ENCODE data around the gene NKG7. TPM values are rescaled to one million over a fixed set of nuclear protein-coding genes. Genes with fewer than 3 reads are reported as not detected.

The NKG7 gene
- total and polyA plus RNA-seq, 2 experiments from 2014 or later: not detected

GRCh38 chr19:51352783-51353360 is 19.6 kb downstream of the NKG7 start:
- H3K9me2 ChIP-seq (replicated peaks; ENCODE audit: insufficient read depth): no peaks in the 10 kb centered on the region
- H2AFZ ChIP-seq: no peak overlapping the region
- H3K27ac ChIP-seq: no peak overlapping the region
- no peaks in the 10 kb centered on the region for H3K9me3 ChIP-seq (ENCODE audit: low read depth)
- 91% methylated on average over 15 of the region's 16 CpGs for WGBS (ENCODE audit: low lambda C conversion rate, missing lambda C conversion rate)
- H4K20me1 ChIP-seq (ENCODE audit: insufficient read depth, poor library complexity, severe bottlenecking): no peaks in the 10 kb centered on the region
- H3K4me2 ChIP-seq: no peak overlapping the region
- no peak for DNase-seq (ENCODE audit: low spot score)
- H3K27me3 ChIP-seq: no peaks in the 10 kb centered on the region
- H3K4me3 ChIP-seq: no peak overlapping the region
- no peaks in the 10 kb centered on the region for H3K36me3 ChIP-seq (replicated peaks; ENCODE audit: insufficient read depth, low read depth)
- peaks cover 16% of the 10 kb centered on the region for H3K4me1 ChIP-seq (ENCODE audit: insufficient read depth)
- no peak for TF ChIP-seq CTCF (IDR thresholded peaks at IDR 0.05; ENCODE audit: poor library complexity)
- no peak for TF ChIP-seq EZH2 (IDR thresholded peaks at IDR 0.05; ENCODE audit: borderline replicate concordance)
- no peak for TF ChIP-seq EZH2phosphoT487 (IDR thresholded peaks at IDR 0.05; ENCODE audit: low read depth, severe bottlenecking, unreplicated experiment)
- peaks cover 13% of the 10 kb centered on the region for H3K79me2 ChIP-seq

- H3K4me1 ChIP-seq (ENCODE audit: insufficient read depth): peaks cover 16% of the 10 kb centered on the region
- no peaks in the 10 kb centered on the region for H3K36me3 ChIP-seq (replicated peaks; ENCODE audit: insufficient read depth, low read depth)
- DNase-seq (ENCODE audit: low spot score): no peak
- H3K27me3 ChIP-seq: no peaks in the 10 kb centered on the region
- H3K4me3 ChIP-seq: no peak overlapping the region
- TF ChIP-seq CTCF (IDR thresholded peaks at IDR 0.05; ENCODE audit: poor library complexity): no peak
- no peak for TF ChIP-seq EZH2 (IDR thresholded peaks at IDR 0.05; ENCODE audit: borderline replicate concordance)
- no peak for TF ChIP-seq EZH2phosphoT487 (IDR thresholded peaks at IDR 0.05; ENCODE audit: low read depth, severe bottlenecking, unreplicated experiment)
- 97% methylated on average over 11 of the region's 11 CpGs for WGBS (ENCODE audit: low lambda C conversion rate, missing lambda C conversion rate)
- no peaks in the 10 kb centered on the region for H4K20me1 ChIP-seq (ENCODE audit: insufficient read depth, poor library complexity, severe bottlenecking)
- H3K27ac ChIP-seq: peak overlapping the region; percentile 80
- no peaks in the 10 kb centered on the region for H3K9me3 ChIP-seq (ENCODE audit: low read depth)
- H2AFZ ChIP-seq: no peak overlapping the region
- H3K4me2 ChIP-seq: no peak overlapping the region
- H3K79me2 ChIP-seq: peaks cover 9% of the 10 kb centered on the region
- H3K9me2 ChIP-seq (replicated peaks; ENCODE audit: insufficient read depth): no peaks in the 10 kb centered on the region
Observed at GRCh38 chr19:51351266-51351990, 21.0 kb downstream of the NKG7 start.

- 72% methylated on average over 10 of the region's 10 CpGs for WGBS (ENCODE audit: low lambda C conversion rate, missing lambda C conversion rate)
- Histone ChIP-seq H3K27ac (no peak overlapping the region), H3K4me3 (no peak overlapping the region), H3K4me2 (no peak overlapping the region), H4K20me1 (ENCODE audit: insufficient read depth, poor library complexity, severe bottlenecking) (no peaks in the 10 kb centered on the region), H3K9me3 (ENCODE audit: low read depth) (no peaks in the 10 kb centered on the region), H3K4me1 (ENCODE audit: insufficient read depth) (no peaks in the 10 kb centered on the region), H3K9me2 (replicated peaks; ENCODE audit: insufficient read depth) (no peaks in the 10 kb centered on the region), H3K27me3 (no peaks in the 10 kb centered on the region), H2AFZ (no peak overlapping the region), H3K79me2 (no peaks in the 10 kb centered on the region), H3K36me3 (replicated peaks; ENCODE audit: insufficient read depth, low read depth) (no peaks in the 10 kb centered on the region)
- no peak for DNase-seq (ENCODE audit: low spot score)
- TF ChIP-seq CTCF (IDR thresholded peaks at IDR 0.05; ENCODE audit: poor library complexity): no peak
- no peak for TF ChIP-seq EZH2phosphoT487 (IDR thresholded peaks at IDR 0.05; ENCODE audit: low read depth, severe bottlenecking, unreplicated experiment)
- no peak for TF ChIP-seq EZH2 (IDR thresholded peaks at IDR 0.05; ENCODE audit: borderline replicate concordance)
Observed at GRCh38 chr19:51347209-51347928, 25.1 kb downstream of the NKG7 start.
